Stimulated activated CD4-positive, alpha-beta T cell treated with anti-CD3 and anti-CD28 coated beads, Interleukin-4, amount 100 ng/mL, for 48 hours (primary cell): ENCODE results near the gene DNM2.

ENCODE experiments used
- DNase-seq, 2 donors: peaks; one replicate each; pipeline ENCODE4 v3.0.0-alpha.2; 2020; ENCODE audit warnings: low read depth in 2 of 2

DNM2 gene

GRCh38 chr19:10776900-10777650 is 59.2 kb downstream of the DNM2 start:
- DNase-seq = no peak

- DNase-seq = no peak
These were observed 62.5 kb downstream of the DNM2 start for GRCh38 chr19:10780368-10780767.

- DNase-seq = no peak
These were observed 64.9 kb downstream of the DNM2 start for GRCh38 chr19:10782795-10783194.

- DNase-seq = no peak
These were observed 66.4 kb downstream of the DNM2 start for GRCh38 chr19:10784257-10784656.

DNA sequence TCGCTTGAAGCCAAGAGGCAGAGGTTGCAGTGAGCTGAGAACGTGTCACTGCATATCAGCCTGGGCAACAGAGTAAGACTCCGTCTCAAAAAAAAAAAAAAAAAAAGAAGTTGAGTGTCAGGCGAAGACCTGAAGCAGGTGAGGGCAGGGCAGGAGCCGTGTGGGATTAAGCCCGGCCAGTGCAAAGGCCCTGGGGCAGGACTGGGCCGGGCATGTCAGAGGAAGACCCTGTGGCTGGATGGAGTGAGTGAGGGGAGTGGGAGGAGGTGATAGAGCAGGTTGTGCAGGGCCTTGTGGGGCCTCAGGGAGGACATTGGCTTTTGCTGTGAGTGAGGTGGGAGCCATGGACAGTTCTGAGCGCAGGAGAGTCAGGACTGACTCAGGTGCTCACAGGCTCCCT is 70.3 kb downstream of the DNM2 start:
- no peak for DNase-seq

DNA sequence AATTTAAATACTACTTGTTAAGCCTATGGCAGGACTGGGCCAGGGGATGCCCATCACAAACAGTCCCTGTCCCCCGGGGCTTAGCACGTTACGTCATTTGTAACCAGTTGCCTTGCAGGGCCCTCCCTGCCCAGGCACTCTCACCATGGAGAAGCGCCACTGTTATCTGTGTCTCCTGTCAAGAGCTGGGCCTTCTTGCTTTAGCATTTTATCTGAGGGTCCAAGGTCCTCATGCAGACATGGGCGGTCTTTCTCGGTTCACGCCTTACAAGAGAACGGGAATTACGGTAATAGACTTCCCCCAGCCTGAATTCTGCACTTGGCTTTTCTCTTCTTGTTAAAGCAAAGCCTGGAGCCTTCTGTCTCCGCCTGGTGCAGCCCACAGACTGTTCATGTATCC is 72.0 kb downstream of the DNM2 start:
- DNase-seq = no peak

- no peak for DNase-seq
These were observed 78.8 kb downstream of the DNM2 start for GRCh38 chr19:10796653-10797052.

DNA sequence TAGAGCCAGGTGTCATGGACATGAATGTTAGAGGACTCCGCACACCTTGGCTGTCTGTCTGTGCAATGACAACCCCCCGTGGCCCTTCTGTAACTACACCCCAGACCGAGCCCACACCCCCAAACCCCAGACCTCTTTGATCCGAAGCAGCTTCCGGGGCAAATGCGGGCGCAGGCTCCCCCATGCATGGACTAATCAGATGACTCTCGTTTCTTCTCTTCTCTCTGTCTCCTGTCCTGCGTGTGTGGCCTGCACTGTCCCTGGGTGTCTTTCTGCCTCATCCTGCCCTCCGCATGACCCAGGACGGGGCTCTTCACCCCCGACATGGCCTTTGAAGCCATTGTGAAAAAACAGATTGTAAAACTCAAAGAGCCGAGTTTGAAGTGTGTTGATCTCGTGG is 79.2 kb downstream of the DNM2 start:
- DNase-seq = no peak

DNA sequence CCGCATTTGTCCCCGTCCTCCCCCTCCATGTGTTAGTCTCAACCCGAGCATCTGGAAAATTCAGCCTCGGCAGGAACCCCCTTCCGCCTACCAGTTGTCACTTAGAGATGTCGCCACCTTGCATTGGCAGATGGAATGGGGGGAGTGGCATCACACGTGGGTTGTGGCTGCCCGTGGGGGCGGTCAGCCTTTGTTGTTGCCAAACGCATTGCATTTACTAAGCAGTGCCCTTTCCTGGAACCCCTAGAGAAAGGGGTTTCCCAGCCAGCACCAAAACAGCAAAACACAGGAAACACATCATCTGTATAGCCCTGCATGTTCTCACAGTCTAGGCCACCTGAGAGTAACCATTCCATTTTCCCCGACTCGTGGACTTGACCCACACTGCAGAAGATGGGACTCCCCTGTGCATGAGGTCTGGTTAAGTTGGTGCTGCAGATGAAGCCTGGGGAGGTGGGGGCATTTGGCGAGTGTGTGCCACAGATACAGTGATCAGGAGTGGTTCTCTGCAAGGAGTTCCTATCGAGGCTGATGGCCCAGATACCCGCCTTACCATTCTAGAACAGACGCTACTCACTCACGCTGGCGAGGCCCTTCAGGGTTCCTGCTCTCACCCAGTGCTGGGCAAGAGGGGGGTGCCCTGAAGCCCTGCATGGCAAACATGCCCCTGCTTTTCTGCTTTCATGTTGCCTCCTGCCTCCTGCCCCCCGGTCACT is 79.8 kb downstream of the DNM2 start:
- DNase-seq = peak; percentile 62 to 85

DNA sequence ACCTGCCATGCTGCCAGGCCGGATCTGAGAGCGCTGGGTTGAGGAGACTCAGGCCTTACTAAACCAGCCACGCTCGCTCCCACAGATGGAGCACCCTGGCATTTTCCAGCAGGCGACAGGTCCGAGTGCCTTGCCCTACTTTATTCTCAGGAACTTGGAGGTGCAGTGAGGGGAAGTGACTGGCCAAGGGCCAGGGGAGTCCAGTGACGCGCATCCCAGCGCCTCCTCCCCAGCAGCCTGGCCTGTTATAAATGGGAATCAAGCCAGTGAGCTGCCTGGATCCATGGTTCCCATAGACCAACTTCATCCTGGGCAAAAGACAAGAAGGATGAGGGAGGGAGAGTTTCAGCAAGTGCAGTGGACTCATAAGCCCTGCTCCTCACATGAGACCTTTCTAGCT is 82.6 kb downstream of the DNM2 start:
- DNase-seq = no peak

GRCh38 chr19:10802479-10802878 is 84.6 kb downstream of the DNM2 start:
- no peak for DNase-seq

DNA sequence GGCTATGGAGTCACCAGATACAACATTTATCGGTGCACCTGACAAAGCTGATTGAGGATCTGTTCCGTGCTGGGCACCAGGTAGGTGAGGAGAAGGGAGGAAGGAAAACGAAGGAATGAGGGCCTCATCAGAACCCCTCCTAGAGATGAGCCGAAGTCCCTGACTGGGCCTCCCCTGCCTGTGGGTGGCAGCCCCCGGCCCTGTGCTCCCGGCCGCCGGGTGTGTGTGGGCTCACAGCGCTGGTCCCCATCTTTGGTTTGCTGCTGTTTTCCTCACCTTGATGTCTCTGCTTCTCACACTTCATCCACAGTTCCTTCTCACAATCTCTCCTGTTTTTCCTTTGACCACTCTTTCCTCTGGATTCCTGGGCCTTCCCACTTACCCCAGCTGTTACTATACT is 85.4 kb downstream of the DNM2 start:
- DNase-seq = no peak

DNA sequence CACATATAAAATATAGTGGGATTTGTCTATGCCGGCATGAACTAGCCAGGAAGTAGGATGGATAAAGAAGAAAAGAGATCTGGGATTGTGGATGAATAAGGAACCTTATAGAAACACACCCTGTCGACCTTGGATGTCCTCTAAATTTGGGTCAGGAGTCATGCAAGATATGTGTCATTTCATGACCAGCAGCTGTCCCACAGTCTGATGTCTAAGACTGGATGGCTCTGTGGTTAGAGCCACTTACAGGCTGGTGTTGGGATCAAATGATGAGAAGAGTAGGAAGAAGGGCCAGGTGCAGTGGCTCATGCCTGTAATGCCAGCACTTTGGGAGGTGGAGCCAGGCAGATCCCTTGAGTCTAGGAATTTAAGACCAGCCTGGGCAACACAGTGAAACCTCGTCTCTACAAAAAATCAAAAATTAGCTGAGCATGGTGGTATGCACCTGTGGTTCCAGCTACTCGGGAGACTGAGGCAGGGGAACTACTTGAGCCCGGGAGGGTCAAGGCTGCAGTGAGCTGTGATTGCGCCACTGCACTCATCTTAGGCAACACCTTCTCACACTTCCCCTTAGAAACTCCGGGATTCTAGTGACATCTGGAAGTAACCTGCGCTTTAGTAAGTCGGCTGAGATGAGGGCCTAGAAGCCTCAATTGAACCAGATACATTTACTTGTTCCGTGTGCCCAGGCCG is 87.3 kb downstream of the DNM2 start:
- no peak for DNase-seq

DNA sequence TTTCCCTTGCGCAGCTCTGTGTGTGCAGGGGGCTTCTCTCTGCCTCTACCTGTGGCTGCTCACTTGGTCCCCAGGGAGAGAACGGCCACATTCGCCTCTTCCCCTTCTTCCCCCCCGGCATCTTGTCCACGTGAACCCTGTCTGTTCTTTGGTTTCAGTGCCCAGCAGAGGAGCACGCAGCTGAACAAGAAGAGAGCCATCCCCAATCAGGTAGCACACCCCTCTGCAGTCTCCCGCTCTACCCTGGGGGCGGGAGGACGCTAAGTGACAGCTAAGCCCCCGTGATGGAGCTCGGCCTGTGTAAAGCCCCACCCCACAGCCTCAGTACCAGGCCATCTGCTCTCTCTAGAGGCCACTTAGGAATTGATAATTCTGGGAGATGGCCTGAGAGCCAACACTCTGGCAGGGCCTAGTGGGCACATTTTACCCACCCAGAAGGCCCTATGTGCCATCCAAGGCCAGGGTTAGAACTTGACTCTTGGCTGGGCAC is 87.9 kb downstream of the DNM2 start:
- DNase-seq = no peak

DNA sequence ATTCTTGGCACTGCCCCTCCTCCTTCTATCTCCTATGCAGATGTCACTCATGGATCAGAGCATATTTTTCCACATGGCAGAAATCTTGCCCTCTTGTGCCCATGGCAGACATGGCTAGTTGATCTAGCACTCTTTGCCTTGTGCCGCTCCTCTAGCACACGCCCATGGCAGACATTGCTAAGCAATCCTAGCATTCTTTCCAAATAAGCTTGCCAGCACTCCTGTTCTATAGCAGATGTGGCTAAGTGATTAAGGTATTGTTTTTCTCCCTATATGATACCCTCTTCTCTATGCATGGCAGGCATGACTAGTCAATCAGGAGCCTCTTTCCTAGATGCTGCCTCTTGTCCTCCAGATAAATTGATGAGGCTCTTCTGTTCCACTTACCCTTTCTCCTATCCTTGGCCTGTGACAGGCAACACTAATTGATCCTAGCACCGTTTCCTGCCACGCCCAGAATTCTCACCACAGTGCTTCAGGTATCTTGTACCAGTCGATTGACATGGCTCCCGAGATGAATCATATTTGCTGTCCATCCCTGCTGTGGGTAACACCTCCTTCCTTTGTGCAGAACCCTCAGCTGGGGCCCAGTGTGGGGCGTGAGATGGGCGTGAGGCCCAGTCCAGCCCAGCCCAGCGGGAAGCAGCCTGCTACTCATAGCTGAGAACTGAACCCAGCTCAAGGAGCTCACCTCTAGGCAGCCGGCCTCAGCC is 91.2 kb downstream of the DNM2 start:
- peak in 1 of 2 donors; percentile 24 for DNase-seq

GRCh38 chr19:10809651-10810285 is 91.9 kb downstream of the DNM2 start:
- DNase-seq = no peak

DNA sequence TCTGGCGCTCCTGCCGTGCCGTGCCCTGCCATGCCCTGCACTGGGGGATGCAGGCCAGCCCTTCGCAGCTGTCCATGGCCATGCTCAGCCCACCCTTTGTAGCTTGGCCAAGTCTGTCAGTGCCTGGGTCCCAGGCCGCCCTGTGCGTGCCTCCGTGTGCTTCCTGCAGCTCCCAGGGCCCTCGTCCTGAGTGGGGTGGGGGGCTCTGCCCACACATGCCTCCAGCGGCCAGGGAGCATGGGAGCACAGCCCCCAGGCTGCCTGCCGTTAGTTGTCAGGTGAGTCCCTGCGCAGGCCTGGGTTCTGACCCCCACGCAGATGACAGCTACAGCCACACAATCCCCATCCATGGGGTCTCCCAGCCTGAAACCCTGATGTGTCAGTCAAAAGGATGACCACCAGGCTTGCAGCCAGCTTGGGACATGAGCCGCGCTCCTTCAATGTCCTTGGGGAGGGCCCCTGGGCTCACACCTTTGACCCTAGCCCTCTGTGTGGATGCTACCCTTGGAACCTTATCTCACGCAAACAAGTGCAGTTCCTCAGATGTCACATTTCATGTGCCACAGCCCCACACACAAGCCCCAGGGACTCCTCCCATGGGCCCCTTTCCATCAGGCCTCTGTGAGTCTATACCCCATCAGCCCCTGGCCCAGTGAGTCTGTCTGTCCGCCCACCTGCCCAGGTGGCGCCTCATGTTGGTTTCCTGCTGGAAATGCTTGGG is 93.7 kb downstream of the DNM2 start:
- no peak for DNase-seq

GRCh38 chr19:10812196-10812595 is 94.3 kb downstream of the DNM2 start:
- no peak for DNase-seq

DNA sequence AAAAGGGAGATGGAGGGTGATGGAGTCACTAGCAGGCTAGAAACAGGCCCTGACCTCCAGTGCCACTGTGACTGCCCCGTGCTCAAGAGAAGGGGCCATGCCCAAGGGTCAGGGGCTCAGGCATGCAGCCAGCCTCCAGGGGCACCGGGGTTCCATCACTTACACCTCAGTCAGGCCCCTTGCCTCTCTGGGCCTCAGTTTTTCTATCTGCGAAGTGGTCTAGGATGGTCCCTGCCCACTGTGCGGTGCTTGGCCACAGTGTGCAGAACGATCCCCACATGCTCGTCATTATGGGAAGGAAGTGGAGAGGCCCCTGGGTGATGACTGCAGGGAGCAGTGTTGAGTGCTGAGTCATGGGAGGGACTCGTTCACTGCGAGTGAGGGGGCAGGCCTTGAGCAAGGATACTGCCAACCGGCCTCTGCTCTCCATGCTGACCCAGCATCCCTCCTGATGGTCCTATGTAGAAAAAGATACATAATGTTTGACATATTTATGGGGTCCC is 95.1 kb downstream of the DNM2 start:
- DNase-seq = peak in 1 of 2 donors; percentile 12

DNA sequence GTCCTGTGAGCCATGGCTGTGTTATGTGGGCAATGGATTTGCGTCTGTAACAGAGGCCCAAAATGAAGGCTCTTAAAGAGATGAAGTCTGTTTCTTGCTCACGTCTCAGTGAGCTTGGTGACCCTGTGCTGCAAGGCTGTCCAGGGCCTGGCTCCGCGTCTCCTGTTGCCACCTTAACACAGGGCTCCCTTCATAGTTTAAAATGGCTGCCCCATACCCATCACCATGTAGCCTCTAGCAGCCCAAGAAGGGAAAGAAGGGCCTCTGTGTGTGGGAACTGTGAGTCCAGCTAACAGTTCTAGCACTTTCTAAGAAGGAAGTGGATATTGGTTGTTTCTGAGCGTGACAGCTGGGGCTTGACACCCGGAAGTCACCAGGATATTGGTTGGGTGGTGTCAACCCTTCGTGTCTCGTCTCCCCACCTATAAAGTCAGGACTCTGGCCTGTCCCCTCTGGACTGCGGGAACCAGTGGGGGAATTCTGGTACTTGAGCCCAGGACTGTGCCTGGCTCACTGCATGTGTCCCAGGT is 97.2 kb downstream of the DNM2 start:
- DNase-seq = no peak
